Progenitor cell of endocrine pancreas (in vitro differentiated cells): ENCODE results near the gene PNKD. TPM values are rescaled to one million over a fixed set of nuclear protein-coding genes. Genes with fewer than 3 reads are reported as not detected.

Experiments used
- DNase-seq: peaks from one replicate; pipeline ENCODE4 v3.0.0; 2021; ENCODE audit warnings: low spot score; ENCODE audit not compliant: unreplicated experiment
- H3K27ac Mint-ChIP-seq: 2 replicates; pipeline ENCODE4 v1.8.0; 2021; ENCODE audit warnings: mild to moderate bottlenecking, moderate library complexity, mixed read lengths
- H3K27me3 Mint-ChIP-seq: 2 replicates; pipeline ENCODE4 v1.8.0; 2021; ENCODE audit warnings: mixed read lengths
- H3K36me3 Mint-ChIP-seq: 2 replicates; pipeline ENCODE4 v1.8.0; 2022; ENCODE audit warnings: mixed read lengths; ENCODE audit not compliant: insufficient read depth
- H3K4me1 Mint-ChIP-seq: 2 replicates; pipeline ENCODE4 v1.8.0; 2021; ENCODE audit warnings: low read depth, mixed read lengths
- H3K4me3 Mint-ChIP-seq: 2 replicates; pipeline ENCODE4 v1.8.0; 2021; ENCODE audit warnings: low read depth, mild to moderate bottlenecking, moderate library complexity, mixed read lengths
- H3K9me3 Mint-ChIP-seq: 2 replicates; pipeline ENCODE4 v1.8.0; 2021; ENCODE audit warnings: low read depth, mixed read lengths
- CTCF ChIP-seq: fragments of 200-600 bp; sonication (generic); IDR thresholded peaks from one replicate; pipeline ENCODE4 v1.5.0; 2021; ENCODE audit warnings: antibody characterized with exemption, mild to moderate bottlenecking; ENCODE audit not compliant: unreplicated experiment
- total RNA-seq: library from RNA; stranded (reverse); gene quantifications from 2 replicates; pipeline ENCODE4 v1.2.1, GENCODE V29; 2021

PNKD gene
- total RNA-seq, 1 donor from 2014 or later, result 54.3 TPM

- no peaks in the 10 kb centered on the region for H3K9me3 Mint-ChIP-seq
- no peak for DNase-seq
- no peak overlapping the region for H3K4me3 Mint-ChIP-seq
- H3K27ac Mint-ChIP-seq, result no peak overlapping the region
- no peaks in the 10 kb centered on the region for H3K4me1 Mint-ChIP-seq
- TF ChIP-seq CTCF, result no peak
- H3K36me3 Mint-ChIP-seq, result no peaks in the 10 kb centered on the region
- H3K27me3 Mint-ChIP-seq, result peaks cover 1% of the 10 kb centered on the region
These were observed 104.9 kb downstream of the PNKD start for GRCh38 chr2:218375212-218375611.

- Mint-ChIP-seq H3K4me1 (no peaks in the 10 kb centered on the region), H3K4me3 (no peak overlapping the region), H3K36me3 (no peaks in the 10 kb centered on the region), H3K27ac (no peak overlapping the region), H3K27me3 (peaks cover 3% of the 10 kb centered on the region), H3K9me3 (no peaks in the 10 kb centered on the region)
- no peak for DNase-seq
- no peak for TF ChIP-seq CTCF
These were observed 107.7 kb downstream of the PNKD start for GRCh38 chr2:218378053-218378452.

GRCh38 chr2:218381916-218382366 is 111.6 kb downstream of the PNKD start, which contains the start of gene SLC11A1:
Gene SLC11A1, plus strand, starts transcription at chr2:218382273. Its CDS starts 96 bp downstream, at chr2:218382369.
- Mint-ChIP-seq H3K9me3 (no peaks in the 10 kb centered on the region), H3K27me3 (peaks cover 3% of the 10 kb centered on the region), H3K27ac (no peak within 1 kb of the TSS), H3K36me3 (no peaks in the 10 kb centered on the region), H3K4me1 (no peaks in the 10 kb centered on the region), H3K4me3 (no peak within 1 kb of the TSS)
- TF ChIP-seq CTCF, result no peak
- DNase-seq, result no peak

GRCh38 chr2:218382785-218383184 is 112.5 kb downstream of the PNKD start:
- Mint-ChIP-seq H3K27ac (no peak overlapping the region), H3K4me3 (no peak overlapping the region), H3K4me1 (peaks cover 2% of the 10 kb centered on the region), H3K36me3 (no peaks in the 10 kb centered on the region), H3K27me3 (peaks cover 5% of the 10 kb centered on the region), H3K9me3 (no peaks in the 10 kb centered on the region)
- DNase-seq, result no peak
- no peak for TF ChIP-seq CTCF

- H3K4me3 Mint-ChIP-seq, result no peak overlapping the region
- H3K36me3 Mint-ChIP-seq, result no peaks in the 10 kb centered on the region
- no peaks in the 10 kb centered on the region for H3K9me3 Mint-ChIP-seq
- no peak for DNase-seq
- H3K27me3 Mint-ChIP-seq, result peaks cover 5% of the 10 kb centered on the region
- H3K4me1 Mint-ChIP-seq, result peaks cover 2% of the 10 kb centered on the region
- no peak for TF ChIP-seq CTCF
- H3K27ac Mint-ChIP-seq, result no peak overlapping the region
These were observed 113.7 kb downstream of the PNKD start for GRCh38 chr2:218383892-218384519.
